ENCODE measurements around the gene HELLS. TPM values are rescaled to one million over a fixed set of nuclear protein-coding genes. Genes with fewer than 3 reads are reported as not detected.

Gene HELLS
- total RNA-seq, 2 donors from 2014 or later, result 3.0 to 3.9 TPM

GRCh38 chr10:94622666-94623205 lies 77.1 kb downstream of the HELLS start:
- WGBS, 2 donors, result 67 to 83% methylated on average over 1 of the region's 1 CpG
- DNase-seq, result no peak
- Histone ChIP-seq H3K36me3 (replicated peaks in 1 of 2; ENCODE audit: insufficient read depth in 1 of 2, low read depth in 2 of 2) (no peaks in the 10 kb centered on the region), H3K27ac (no peak overlapping the region), H3K27me3 (no peaks in the 10 kb centered on the region), H3K4me1 (no peaks in the 10 kb centered on the region), H3K9me3 (no peaks in the 10 kb centered on the region), H3K4me3 (no peak overlapping the region)
- ATAC-seq, result no peak
- intact Hi-C loops (cut with DNase I), result no loop called here
- TF ChIP-seq POLR2A (IDR thresholded peaks at IDR 0.05), result no peak
- TF ChIP-seq CTCF (IDR thresholded peaks at IDR 0.05), result no peak

- H3K36me3 ChIP-seq (replicated peaks in 1 of 2; ENCODE audit: insufficient read depth in 1 of 2, low read depth in 2 of 2), result no peaks in the 10 kb centered on the region
- no peak overlapping the region for H3K27ac ChIP-seq
- TF ChIP-seq CTCF (IDR thresholded peaks at IDR 0.05) (no peak), POLR2A (IDR thresholded peaks at IDR 0.05) (no peak)
- H3K27me3 ChIP-seq, result no peaks in the 10 kb centered on the region
- no peak for DNase-seq
- no peaks in the 10 kb centered on the region for H3K9me3 ChIP-seq
- no peaks in the 10 kb centered on the region for H3K4me1 ChIP-seq
- no peak for ATAC-seq
- WGBS, 2 donors, result 68 to 71% methylated on average over 2 of the region's 2 CpGs
- no peak overlapping the region for H3K4me3 ChIP-seq
- intact Hi-C loops (cut with DNase I), result no loop called here
Measured at GRCh38 chr10:94623572-94623971, 78.0 kb downstream of the HELLS start.

GRCh38 chr10:94626476-94626875 lies 80.9 kb downstream of the HELLS start:
- Histone ChIP-seq H3K9me3 (no peaks in the 10 kb centered on the region), H3K27me3 (no peaks in the 10 kb centered on the region), H3K4me3 (no peak overlapping the region), H3K4me1 (no peaks in the 10 kb centered on the region), H3K27ac (no peak overlapping the region), H3K36me3 (replicated peaks in 1 of 2; ENCODE audit: insufficient read depth in 1 of 2, low read depth in 2 of 2) (no peaks in the 10 kb centered on the region)
- ATAC-seq (no peak), DNase-seq (no peak)
- 82 to 85% methylated on average over 2 of the region's 2 CpGs for WGBS, 2 donors
- intact Hi-C loops (cut with DNase I), result no loop called here
- TF ChIP-seq POLR2A (IDR thresholded peaks at IDR 0.05), result no peak
- TF ChIP-seq CTCF (IDR thresholded peaks at IDR 0.05), result no peak

GRCh38 chr10:94627511-94627910 lies 81.9 kb downstream of the HELLS start:
- Histone ChIP-seq H3K36me3 (replicated peaks in 1 of 2; ENCODE audit: insufficient read depth in 1 of 2, low read depth in 2 of 2) (no peaks in the 10 kb centered on the region), H3K4me3 (no peak overlapping the region), H3K4me1 (no peaks in the 10 kb centered on the region), H3K27me3 (no peaks in the 10 kb centered on the region), H3K27ac (no peak overlapping the region), H3K9me3 (no peaks in the 10 kb centered on the region)
- ATAC-seq (no peak), DNase-seq (no peak)
- no peak for TF ChIP-seq POLR2A (IDR thresholded peaks at IDR 0.05)
- TF ChIP-seq CTCF (IDR thresholded peaks at IDR 0.05), result no peak
- 44 to 53% methylated on average over 1 of the region's 1 CpG for WGBS, 2 donors
- intact Hi-C loops (cut with DNase I), result no loop called here

- H3K9me3 ChIP-seq, result no peaks in the 10 kb centered on the region
- DNase-seq (no peak), ATAC-seq (no peak)
- TF ChIP-seq POLR2A (IDR thresholded peaks at IDR 0.05) (no peak), CTCF (IDR thresholded peaks at IDR 0.05) (peak; percentile 24 to 61 (median 58))
- H3K27ac ChIP-seq, result no peak overlapping the region
- 18 to 20% methylated on average over 4 of the region's 4 CpGs for WGBS, 2 donors
- H3K4me1 ChIP-seq, result no peaks in the 10 kb centered on the region
- H3K27me3 ChIP-seq, result no peaks in the 10 kb centered on the region
- no peak overlapping the region for H3K4me3 ChIP-seq
- intact Hi-C loops (cut with DNase I), result no loop called here
- no peaks in the 10 kb centered on the region for H3K36me3 ChIP-seq (replicated peaks in 1 of 2; ENCODE audit: insufficient read depth in 1 of 2, low read depth in 2 of 2)
Measured at GRCh38 chr10:94630017-94630688, 84.6 kb downstream of the HELLS start.
